Measurements from ENCODE around the gene BCAR3. TPM values are rescaled to one million over a fixed set of nuclear protein-coding genes. Genes with fewer than 3 reads are reported as not detected.

BCAR3 gene
- total RNA-seq, 4 donors from 2014 or later = 29.6 to 46.7 (median 37.0) TPM

DNA sequence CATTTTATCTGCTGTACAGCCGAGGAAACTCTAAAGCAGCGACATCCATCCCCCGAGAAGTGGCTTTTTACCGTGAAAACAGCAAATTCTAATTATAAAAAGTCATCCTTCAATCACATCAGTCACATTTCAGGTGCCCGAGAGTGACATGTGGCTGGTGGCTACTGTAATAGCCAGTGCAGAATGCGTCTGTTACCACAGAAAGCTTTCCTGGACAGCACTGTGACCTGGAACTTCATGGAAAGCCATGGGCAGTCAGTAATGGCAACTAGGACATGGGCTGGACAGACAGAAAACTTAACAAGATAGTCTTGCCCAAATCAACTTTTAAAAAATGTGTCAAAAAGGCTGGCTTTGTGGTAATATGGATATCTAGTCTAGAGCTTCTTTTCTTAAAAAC lies 106.6 kb downstream of the BCAR3 start:
- no peaks in the 10 kb centered on the region for H3K27me3 ChIP-seq
- no peak for DNase-seq
- peaks cover 21 to 27% of the 10 kb centered on the region in 2 donors for H3K4me1 ChIP-seq
- TF ChIP-seq, protein P1, sequence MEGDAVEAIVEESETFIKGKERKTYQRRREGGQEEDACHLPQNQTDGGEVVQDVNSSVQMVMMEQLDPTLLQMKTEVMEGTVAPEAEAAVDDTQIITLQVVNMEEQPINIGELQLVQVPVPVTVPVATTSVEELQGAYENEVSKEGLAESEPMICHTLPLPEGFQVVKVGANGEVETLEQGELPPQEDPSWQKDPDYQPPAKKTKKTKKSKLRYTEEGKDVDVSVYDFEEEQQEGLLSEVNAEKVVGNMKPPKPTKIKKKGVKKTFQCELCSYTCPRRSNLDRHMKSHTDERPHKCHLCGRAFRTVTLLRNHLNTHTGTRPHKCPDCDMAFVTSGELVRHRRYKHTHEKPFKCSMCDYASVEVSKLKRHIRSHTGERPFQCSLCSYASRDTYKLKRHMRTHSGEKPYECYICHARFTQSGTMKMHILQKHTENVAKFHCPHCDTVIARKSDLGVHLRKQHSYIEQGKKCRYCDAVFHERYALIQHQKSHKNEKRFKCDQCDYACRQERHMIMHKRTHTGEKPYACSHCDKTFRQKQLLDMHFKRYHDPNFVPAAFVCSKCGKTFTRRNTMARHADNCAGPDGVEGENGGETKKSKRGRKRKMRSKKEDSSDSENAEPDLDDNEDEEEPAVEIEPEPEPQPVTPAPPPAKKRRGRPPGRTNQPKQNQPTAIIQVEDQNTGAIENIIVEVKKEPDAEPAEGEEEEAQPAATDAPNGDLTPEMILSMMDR (IDR thresholded peaks at IDR 0.05) = no peak
- TF ChIP-seq POLR2A (IDR thresholded peaks at IDR 0.05) = no peak
- 97% methylated on average over 6 of the region's 6 CpGs for WGBS, 2 donors
- intact Hi-C loops (cut with DNase I) = no loop called here
- H3K27ac ChIP-seq = no peak overlapping the region
- no peak overlapping the region for H3K4me3 ChIP-seq (replicated peaks in 1 of 3)
- peaks cover 6 to 22% of the 10 kb centered on the region in 2 donors for H3K36me3 ChIP-seq
- H3K9me3 ChIP-seq = no peaks in the 10 kb centered on the region

DNA sequence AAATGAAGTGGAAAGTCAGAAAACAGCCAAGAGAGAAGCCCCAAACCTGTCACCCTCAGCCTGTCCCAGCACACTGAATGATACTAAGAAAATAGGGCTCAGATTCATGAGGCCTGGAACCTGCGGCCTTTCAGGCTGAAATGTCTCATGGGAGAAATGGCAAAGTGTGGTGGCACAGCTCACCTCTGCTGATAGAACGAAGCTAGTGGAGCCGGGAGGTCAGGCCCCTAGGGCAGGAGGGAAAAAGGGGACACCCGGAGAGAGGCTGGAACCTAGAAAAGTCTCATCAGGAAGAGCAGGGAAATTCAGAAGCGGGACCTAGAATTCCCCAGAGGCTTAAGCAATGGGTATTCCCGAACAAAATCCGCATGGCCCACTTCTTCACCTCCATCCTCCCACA lies 107.1 kb downstream of the BCAR3 start:
- intact Hi-C loops (cut with DNase I) = no loop called here
- WGBS, 2 donors = 89 to 95% methylated on average over 7 of the region's 7 CpGs
- Histone ChIP-seq H3K27me3 (no peaks in the 10 kb centered on the region), H3K4me3 (replicated peaks in 1 of 3) (no peak overlapping the region), H3K4me1 (peaks cover 21 to 25% of the 10 kb centered on the region in 2 donors), H3K36me3 (peaks cover 6 to 22% of the 10 kb centered on the region in 2 donors), H3K27ac (peak overlapping the region; percentile 12 to 37 (median 33)), H3K9me3 (no peaks in the 10 kb centered on the region)
- DNase-seq = no peak
- TF ChIP-seq POLR2A (IDR thresholded peaks at IDR 0.05) = no peak
- TF ChIP-seq, protein P1 (IDR thresholded peaks at IDR 0.05) = no peak

DNA sequence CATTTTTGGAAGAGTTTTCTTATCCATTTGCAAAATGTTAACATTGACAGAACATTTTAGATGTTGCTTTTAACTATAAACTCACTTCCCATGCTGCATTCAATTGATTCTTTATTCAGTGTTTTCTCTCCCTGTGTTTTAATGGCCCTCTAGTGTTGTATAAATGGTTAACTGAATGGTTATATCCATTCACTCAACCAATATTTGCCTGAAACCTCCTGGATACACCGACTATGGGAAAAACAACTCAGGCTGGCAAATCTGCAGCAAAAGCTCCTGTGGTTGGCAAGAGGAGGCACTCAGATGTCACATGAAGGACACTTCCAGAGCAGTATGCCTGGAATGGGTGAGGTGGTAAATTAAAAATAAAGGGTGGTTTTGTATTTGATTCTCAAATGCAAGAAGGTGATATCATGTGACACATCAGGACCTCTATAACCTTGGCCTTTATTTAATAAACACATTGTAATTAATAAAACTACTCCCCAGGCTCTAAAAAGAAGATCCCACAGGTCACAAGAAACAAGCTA lies 107.6 kb downstream of the BCAR3 start:
- peaks cover 6 to 22% of the 10 kb centered on the region in 2 donors for H3K36me3 ChIP-seq
- TF ChIP-seq POLR2A (IDR thresholded peaks at IDR 0.05) = no peak
- TF ChIP-seq, protein P1 (IDR thresholded peaks at IDR 0.05) = no peak
- H3K9me3 ChIP-seq = no peaks in the 10 kb centered on the region
- H3K4me1 ChIP-seq = peaks cover 21 to 25% of the 10 kb centered on the region in 2 donors
- H3K27ac ChIP-seq = peak overlapping the region; percentile 12 to 37 (median 33)
- peak in 1 of 2 donors; percentile 31 for DNase-seq
- 31 to 42% methylated on average over 1 of the region's 1 CpG for WGBS, 2 donors
- intact Hi-C loops (cut with DNase I) = no loop called here
- no peaks in the 10 kb centered on the region for H3K27me3 ChIP-seq
- H3K4me3 ChIP-seq (replicated peaks in 1 of 3) = no peak overlapping the region

DNA sequence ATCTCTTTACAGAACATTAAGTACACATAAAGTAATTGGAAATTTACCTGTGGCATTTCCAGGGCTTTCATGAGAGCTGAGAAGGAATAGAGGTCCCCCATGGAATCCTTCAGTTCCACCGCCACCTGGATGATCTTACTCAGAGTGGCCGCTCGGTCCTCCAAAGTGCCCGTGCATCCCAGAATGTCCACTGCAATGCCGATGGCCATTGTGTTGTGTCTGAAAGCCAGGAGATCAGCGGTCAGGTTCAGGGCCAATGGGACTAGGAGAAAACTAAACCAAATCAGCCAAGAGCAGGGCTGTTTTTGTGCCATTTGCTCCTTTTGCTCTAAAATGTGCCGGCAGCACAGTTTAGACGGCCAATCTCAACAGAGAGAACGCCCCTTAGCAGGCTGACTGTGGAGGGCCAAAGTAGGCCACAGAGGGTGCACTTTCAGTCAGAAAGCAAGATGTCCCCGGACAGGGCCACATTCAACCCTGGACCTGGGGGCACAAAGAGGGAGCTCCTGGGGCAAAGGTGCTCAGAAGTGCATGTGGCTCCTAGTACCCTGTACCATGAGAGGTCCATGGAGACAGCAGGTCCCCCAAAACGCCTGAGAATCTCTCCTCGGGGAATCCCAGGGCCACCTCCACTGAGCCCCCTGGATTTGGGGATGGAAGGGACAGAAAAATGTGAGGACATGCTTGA lies 109.9 kb downstream of the BCAR3 start:
- Histone ChIP-seq H3K9me3 (no peaks in the 10 kb centered on the region), H3K27ac (no peak overlapping the region), H3K27me3 (no peaks in the 10 kb centered on the region), H3K36me3 (peaks cover 6 to 30% of the 10 kb centered on the region in 2 donors), H3K4me3 (replicated peaks in 1 of 3) (no peak overlapping the region), H3K4me1 (peaks cover 7 to 16% of the 10 kb centered on the region in 2 donors)
- DNase-seq = no peak
- no peak for TF ChIP-seq POLR2A (IDR thresholded peaks at IDR 0.05)
- TF ChIP-seq, protein P1 (IDR thresholded peaks at IDR 0.05) = no peak
- intact Hi-C loops (cut with DNase I) = no loop called here
- WGBS, 2 donors = 94 to 97% methylated on average over 11 to 12 of the region's 12 CpGs

DNA sequence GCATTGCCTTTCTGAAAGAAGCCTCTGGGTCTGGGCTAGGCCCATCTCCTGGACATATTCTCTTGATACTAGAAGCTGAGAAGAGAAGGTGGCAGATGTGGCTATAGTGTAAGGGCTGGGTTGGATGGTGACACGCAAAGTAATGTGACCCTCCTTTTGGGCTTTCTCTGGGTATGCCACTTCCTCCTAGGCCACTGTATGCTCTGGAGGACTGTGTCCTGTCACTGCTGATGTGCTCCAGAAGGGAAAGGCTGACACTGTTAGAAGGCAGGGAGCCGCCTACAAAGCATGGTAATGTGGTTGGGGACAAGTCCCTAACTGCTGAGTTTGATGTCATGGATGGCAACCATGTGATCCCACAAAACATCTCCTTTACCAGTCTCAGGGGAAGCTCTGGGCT lies 112.1 kb downstream of the BCAR3 start:
- Histone ChIP-seq H3K27ac (peak overlapping the region in 2 of 3 donors; percentile 12 to 40), H3K27me3 (no peaks in the 10 kb centered on the region), H3K9me3 (no peaks in the 10 kb centered on the region), H3K4me1 (peaks cover 4 to 22% of the 10 kb centered on the region in 2 donors), H3K36me3 (peaks cover 7 to 22% of the 10 kb centered on the region in 2 donors), H3K4me3 (replicated peaks in 1 of 3) (no peak overlapping the region)
- intact Hi-C loops (cut with DNase I) = no loop called here
- no peak for TF ChIP-seq POLR2A (IDR thresholded peaks at IDR 0.05)
- TF ChIP-seq, protein P1 (IDR thresholded peaks at IDR 0.05) = no peak
- WGBS, 2 donors = 97 to 100% methylated on average over 2 of the region's 2 CpGs
- DNase-seq = no peak
